HEK293 (cell line): Measurements from ENCODE around the gene BTBD17.

Experiments used
- CTCF ChIA-PET: fragments of 350-600 bp; formaldehyde crosslinking; extraction: SDS; loops from one replicate; lab custom pipeline; 2021; ENCODE audit warnings: antibody characterized with exemption; lab: Yijun Ruan, JAX
- POLR2A ChIA-PET: fragments of 300-600 bp; formaldehyde crosslinking; extraction: SDS; loops from one replicate; lab custom pipeline; 2020; ENCODE audit warnings: antibody characterized with exemption, inconsistent platforms; lab: Yijun Ruan, JAX
- H3K27ac ChIP-seq: fragments of 200-500 bp; sonication (Bioruptor generic); 2 replicates; pipeline ENCODE4 v1.5.1; 2014; ENCODE audit warnings: low read depth, low read length, control low read depth, inconsistent platforms; ENCODE audit errors: extremely low read depth
- H3K36me3 ChIP-seq, 2 experiments: fragments of 200-500 bp in 1 of 2; sonication (Bioruptor generic) in 1 of 2; 1 replicate in 1 of 2; 2 replicates in 1 of 2; pipeline ENCODE4 v1.5.1; 2014 to 2017; ENCODE audit warnings: inconsistent platforms in 2 of 2, low read length in 2 of 2; ENCODE audit not compliant: control insufficient read depth in 2 of 2, insufficient read depth in 1 of 2
- H3K4me1 ChIP-seq: fragments of 200-500 bp; sonication (Bioruptor generic); 2 replicates; pipeline ENCODE4 v1.5.1; 2014; ENCODE audit warnings: mild to moderate bottlenecking, low read length, inconsistent platforms; ENCODE audit not compliant: control insufficient read depth, insufficient read depth
- H3K4me3 ChIP-seq: 2 replicates; pipeline ENCODE4 v1.5.1; 2011; ENCODE audit warnings: low read depth, mild to moderate bottlenecking, control low read depth, low read length, moderate library complexity
- H3K9me3 ChIP-seq: fragments of 200-500 bp; sonication (Bioruptor generic); 2 replicates; pipeline ENCODE4 v1.5.1; 2014; ENCODE audit warnings: low read depth, low read length, inconsistent platforms; ENCODE audit not compliant: control insufficient read depth, insufficient read depth
- GLIS2 ChIP-seq: fragments of 450-650 bp; formaldehyde crosslinking; IDR thresholded peaks from 2 replicates; pipeline ENCODE4 v1.5.1; 2016; ENCODE audit warnings: missing biosample characterization, missing genetic modification characterization
- KLF1 ChIP-seq: fragments of 450-650 bp; formaldehyde crosslinking; IDR thresholded peaks from 2 replicates; pipeline ENCODE4 v1.5.1; 2016; ENCODE audit warnings: missing biosample characterization, missing genetic modification characterization
- KLF17 ChIP-seq: fragments of 450-650 bp; formaldehyde crosslinking; IDR thresholded peaks from 2 replicates; pipeline ENCODE4 v1.5.1; 2016; ENCODE audit warnings: missing biosample characterization, missing genetic modification characterization
- KLF7 ChIP-seq: fragments of 450-650 bp; formaldehyde crosslinking; IDR thresholded peaks from 2 replicates; pipeline ENCODE4 v1.5.1; 2016; ENCODE audit warnings: missing biosample characterization, missing genetic modification characterization, borderline replicate concordance
- OSR2 ChIP-seq: fragments of 450-650 bp; formaldehyde crosslinking; IDR thresholded peaks from 2 replicates; pipeline ENCODE4 v1.5.1; 2016; ENCODE audit warnings: missing biosample characterization, missing genetic modification characterization
- SALL2 ChIP-seq: fragments of 450-650 bp; formaldehyde crosslinking; IDR thresholded peaks from 2 replicates; pipeline ENCODE4 v1.5.0; 2017; ENCODE audit warnings: missing biosample characterization, mild to moderate bottlenecking, missing genetic modification characterization, borderline replicate concordance
- SP2 ChIP-seq: fragments of 450-650 bp; formaldehyde crosslinking; IDR thresholded peaks from 2 replicates; pipeline ENCODE4 v1.5.1; 2016; ENCODE audit warnings: missing biosample characterization, missing genetic modification characterization
- TRIM28 ChIP-seq: IDR thresholded peaks from 2 replicates; pipeline ENCODE4 v1.6.1; 2011; ENCODE audit warnings: low read length, control low read depth, borderline replicate concordance
- YY1 ChIP-seq: fragments of 450-650 bp; formaldehyde crosslinking; IDR thresholded peaks from 2 replicates; pipeline ENCODE4 v1.5.1; 2018; ENCODE audit warnings: missing biosample characterization, missing genetic modification characterization
- ZBTB8A ChIP-seq: fragments of 450-650 bp; formaldehyde crosslinking; IDR thresholded peaks from 2 replicates; pipeline ENCODE4 v1.5.1; 2016; ENCODE audit warnings: missing biosample characterization, missing genetic modification characterization
- ZEB2 ChIP-seq: fragments of 450-650 bp; formaldehyde crosslinking; IDR thresholded peaks from 2 replicates; pipeline ENCODE4 v1.5.1; 2016; ENCODE audit warnings: missing biosample characterization, missing genetic modification characterization
- ZIC2 ChIP-seq: fragments of 450-650 bp; formaldehyde crosslinking; IDR thresholded peaks from 2 replicates; pipeline ENCODE4 v1.5.1; 2016; ENCODE audit warnings: missing biosample characterization, missing genetic modification characterization
- ZNF10 ChIP-seq: fragments of 450-650 bp; formaldehyde crosslinking; IDR thresholded peaks from 2 replicates; pipeline ENCODE4 v1.5.1; 2017; ENCODE audit warnings: missing biosample characterization, missing genetic modification characterization
- ZNF133 ChIP-seq: fragments of 450-650 bp; formaldehyde crosslinking; IDR thresholded peaks from 2 replicates; pipeline ENCODE4 v1.5.1; 2016; ENCODE audit warnings: missing biosample characterization, missing genetic modification characterization
- ZNF155 ChIP-seq: fragments of 450-650 bp; formaldehyde crosslinking; IDR thresholded peaks from 2 replicates; pipeline ENCODE4 v1.5.1; 2016; ENCODE audit warnings: missing biosample characterization, missing genetic modification characterization
- ZNF175 ChIP-seq: fragments of 450-650 bp; formaldehyde crosslinking; IDR thresholded peaks from 2 replicates; pipeline ENCODE4 v1.5.1; 2016; ENCODE audit warnings: missing biosample characterization, missing genetic modification characterization
- ZNF211 ChIP-seq: fragments of 450-650 bp; formaldehyde crosslinking; IDR thresholded peaks from 2 replicates; pipeline ENCODE4 v1.5.1; 2016; ENCODE audit warnings: low read depth, missing biosample characterization, missing genetic modification characterization
- ZNF248 ChIP-seq: fragments of 450-650 bp; formaldehyde crosslinking; IDR thresholded peaks from 2 replicates; pipeline ENCODE4 v1.5.1; 2017; ENCODE audit warnings: missing biosample characterization, missing genetic modification characterization
- ZNF335 ChIP-seq: fragments of 450-650 bp; formaldehyde crosslinking; conservative IDR thresholded peaks from 2 replicates; pipeline ENCODE4 v1.5.1; 2016; ENCODE audit warnings: missing biosample characterization, missing genetic modification characterization
- ZNF354C ChIP-seq: fragments of 450-650 bp; formaldehyde crosslinking; IDR thresholded peaks from 2 replicates; pipeline ENCODE4 v1.5.1; 2016; ENCODE audit warnings: missing biosample characterization, missing genetic modification characterization, low read depth, borderline replicate concordance
- ZNF426 ChIP-seq: fragments of 450-650 bp; formaldehyde crosslinking; IDR thresholded peaks from 2 replicates; pipeline ENCODE4 v1.5.1; 2017; ENCODE audit warnings: missing biosample characterization, missing genetic modification characterization, mild to moderate bottlenecking, inconsistent platforms, moderate library complexity
- ZNF501 ChIP-seq: fragments of 450-650 bp; formaldehyde crosslinking; IDR thresholded peaks from 2 replicates; pipeline ENCODE4 v1.5.1; 2016; ENCODE audit warnings: missing biosample characterization, missing genetic modification characterization
- ZNF514 ChIP-seq: fragments of 450-650 bp; formaldehyde crosslinking; IDR thresholded peaks from 2 replicates; pipeline ENCODE4 v1.5.1; 2016; ENCODE audit warnings: missing biosample characterization, missing genetic modification characterization
- ZNF548 ChIP-seq: fragments of 450-650 bp; formaldehyde crosslinking; IDR thresholded peaks from 2 replicates; pipeline ENCODE4 v1.5.1; 2016; ENCODE audit warnings: missing biosample characterization, missing genetic modification characterization
- ZNF555 ChIP-seq: fragments of 450-650 bp; formaldehyde crosslinking; conservative IDR thresholded peaks from 2 replicates; pipeline ENCODE4 v1.5.1; 2017; ENCODE audit warnings: missing biosample characterization, mild to moderate bottlenecking, missing genetic modification characterization, inconsistent platforms
- ZNF623 ChIP-seq: fragments of 450-650 bp; formaldehyde crosslinking; IDR thresholded peaks from 2 replicates; pipeline ENCODE4 v1.5.1; 2016; ENCODE audit warnings: missing biosample characterization, missing genetic modification characterization
- ZNF645 ChIP-seq: fragments of 450-650 bp; formaldehyde crosslinking; IDR thresholded peaks from 2 replicates; pipeline ENCODE4; 2016; ENCODE audit warnings: missing biosample characterization, missing genetic modification characterization
- ZNF664 ChIP-seq: fragments of 450-650 bp; formaldehyde crosslinking; IDR thresholded peaks from 2 replicates; pipeline ENCODE4 v1.5.1; 2016; ENCODE audit warnings: missing biosample characterization, missing genetic modification characterization
- ZSCAN23 ChIP-seq: fragments of 450-650 bp; formaldehyde crosslinking; IDR thresholded peaks from 2 replicates; pipeline ENCODE4 v1.5.1; 2016; ENCODE audit warnings: missing biosample characterization, missing genetic modification characterization
- ZSCAN30 ChIP-seq: fragments of 450-650 bp; IDR thresholded peaks from 2 replicates; pipeline ENCODE4 v1.5.1; 2018; ENCODE audit warnings: missing biosample characterization, mild to moderate bottlenecking, missing genetic modification characterization, moderate library complexity
- TF ChIP-seq, protein P1 (sequence below): fragments of 450-650 bp; formaldehyde crosslinking; IDR thresholded peaks from 2 replicates; pipeline ENCODE4 v1.5.1; 2016; ENCODE audit warnings: missing biosample characterization, missing genetic modification characterization
- TF ChIP-seq, protein P2 (sequence below): fragments of 450-650 bp; formaldehyde crosslinking; IDR thresholded peaks from 2 replicates; pipeline ENCODE4 v1.5.1; 2016; ENCODE audit warnings: missing biosample characterization, missing genetic modification characterization

The BTBD17 gene

DNA sequence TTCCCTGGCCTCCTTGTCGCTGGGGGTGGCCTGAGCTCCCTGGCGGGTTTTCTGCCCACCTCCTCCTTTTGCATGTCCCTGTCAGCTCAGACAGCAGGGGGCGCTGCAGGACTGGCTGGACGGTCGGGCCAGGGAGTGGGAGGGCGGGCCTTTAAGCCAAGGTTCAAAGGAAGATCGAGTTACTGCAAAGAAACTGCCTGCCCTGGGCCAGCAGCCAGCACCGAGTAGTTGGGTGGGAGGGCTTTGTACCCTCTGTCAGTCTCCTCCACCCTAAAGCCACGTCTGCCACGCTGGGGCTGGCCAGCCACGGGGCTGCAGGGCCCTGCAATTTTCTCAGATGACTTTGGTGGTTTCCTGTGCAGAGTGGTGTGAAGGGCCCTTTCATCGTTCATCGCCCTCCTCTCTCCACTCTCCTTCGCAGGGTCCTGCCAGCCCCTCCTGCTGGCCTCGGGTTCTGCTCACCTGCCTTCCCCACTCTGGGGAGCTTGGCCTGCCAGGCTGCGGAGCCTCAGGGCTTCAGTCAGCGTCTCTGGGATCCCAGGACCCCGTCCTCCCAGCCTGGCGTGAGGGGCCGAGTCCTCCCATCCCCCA lies 17.9 kb upstream of the BTBD17 start (continued):
- no peak for TF ChIP-seq ZNF501
- peak; percentile 57 for TF ChIP-seq ZNF335 (tag by site-specific recombination)
- TF ChIP-seq ZNF514 (tag by site-specific recombination): no peak
- TF ChIP-seq ZNF664 (tag by site-specific recombination): no peak
- TF ChIP-seq KLF1 (tag by site-specific recombination): peak; percentile 56
- peak; percentile 35 for TF ChIP-seq SP2 (tag by site-specific recombination)
- TF ChIP-seq ZEB2 (tag by site-specific recombination): 0 out of 2 replicates have a peak, but pooled peaks have one; percentile 29
- no peak for TF ChIP-seq ZNF248
- TF ChIP-seq KLF17: peak; percentile 55; the same call in 1 of the 2 replicates
- TF ChIP-seq ZNF10 (tag by site-specific recombination): no peak
- TF ChIP-seq YY1 (tag by site-specific recombination): no peak
- no peak for TF ChIP-seq ZNF133
- no peak for TF ChIP-seq ZSCAN23 (tag by site-specific recombination)
- TF ChIP-seq ZNF555 (tag by site-specific recombination): no peak
- TF ChIP-seq TRIM28: no peak
- TF ChIP-seq GLIS2 (tag by site-specific recombination): peak; percentile 58; the same call in 1 of the 2 replicates

DNA sequence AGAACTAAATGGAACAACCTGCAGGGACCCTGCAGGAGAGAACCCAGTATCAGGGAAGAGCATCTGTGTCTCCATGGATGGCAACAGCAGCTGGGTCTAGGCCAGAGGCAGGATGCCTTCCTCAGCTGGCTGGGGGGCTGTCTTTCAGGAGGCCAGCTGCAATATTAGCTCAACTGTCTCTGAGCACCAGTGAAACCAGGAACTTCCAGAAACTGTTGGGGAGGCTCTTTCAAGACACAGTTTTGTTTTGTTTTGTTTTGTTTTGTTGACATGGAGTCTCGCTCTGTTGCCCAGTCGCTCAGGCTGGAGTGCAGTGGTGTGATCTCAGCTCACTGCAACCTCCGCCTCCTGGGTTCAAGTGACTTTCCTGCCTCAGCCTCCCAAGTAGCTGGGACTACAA lies 13.2 kb upstream of the BTBD17 start:
- H3K4me3 ChIP-seq: no peak overlapping the region
- no peaks in the 10 kb centered on the region for H3K9me3 ChIP-seq
- peaks cover 4% of the 10 kb centered on the region for H3K4me1 ChIP-seq
- no peaks in the 10 kb centered on the region for H3K36me3 ChIP-seq
- no peak overlapping the region for H3K27ac ChIP-seq
- ChIA-PET POLR2A (no interaction called here), CTCF (interaction anchor here (0.8 to 15.0 kb wide), 2 partner anchors 10 to 81 kb away, joined by 3 to 453 read pairs; no protein-coding TSS in a partner anchor)
- TF ChIP-seq SALL2 (tag by site-specific recombination) (no peak), KLF7 (tag by site-specific recombination) (no peak), ZNF426 (tag by site-specific recombination) (no peak), ZNF175 (tag by site-specific recombination) (no peak), ZNF548 (tag by site-specific recombination) (no peak), ZNF354C (tag by site-specific recombination) (no peak), OSR2 (tag by site-specific recombination) (no peak), ZNF211 (no peak), ZSCAN30 (tag by site-specific recombination) (no peak), ZNF645 (tag by site-specific recombination) (no peak), GLIS2 (tag by site-specific recombination) (no peak), ZIC2 (tag by site-specific recombination) (no peak), ZNF555 (tag by site-specific recombination) (no peak), ZBTB8A (tag by site-specific recombination) (no peak), ZNF155 (tag by site-specific recombination) (no peak), ZNF664 (tag by site-specific recombination) (no peak), ZNF623 (tag by site-specific recombination) (no peak)
- TF ChIP-seq, protein P1, sequence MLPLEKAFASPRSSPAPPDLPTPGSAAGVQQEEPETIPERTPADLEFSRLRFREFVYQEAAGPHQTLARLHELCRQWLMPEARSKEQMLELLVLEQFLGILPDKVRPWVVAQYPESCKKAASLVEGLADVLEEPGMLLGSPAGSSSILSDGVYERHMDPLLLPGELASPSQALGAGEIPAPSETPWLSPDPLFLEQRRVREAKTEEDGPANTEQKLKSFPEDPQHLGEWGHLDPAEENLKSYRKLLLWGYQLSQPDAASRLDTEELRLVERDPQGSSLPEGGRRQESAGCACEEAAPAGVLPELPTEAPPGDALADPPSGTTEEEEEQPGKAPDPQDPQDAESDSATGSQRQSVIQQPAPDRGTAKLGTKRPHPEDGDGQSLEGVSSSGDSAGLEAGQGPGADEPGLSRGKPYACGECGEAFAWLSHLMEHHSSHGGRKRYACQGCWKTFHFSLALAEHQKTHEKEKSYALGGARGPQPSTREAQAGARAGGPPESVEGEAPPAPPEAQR (tag by site-specific recombination): no peak
- TF ChIP-seq, protein P2, sequence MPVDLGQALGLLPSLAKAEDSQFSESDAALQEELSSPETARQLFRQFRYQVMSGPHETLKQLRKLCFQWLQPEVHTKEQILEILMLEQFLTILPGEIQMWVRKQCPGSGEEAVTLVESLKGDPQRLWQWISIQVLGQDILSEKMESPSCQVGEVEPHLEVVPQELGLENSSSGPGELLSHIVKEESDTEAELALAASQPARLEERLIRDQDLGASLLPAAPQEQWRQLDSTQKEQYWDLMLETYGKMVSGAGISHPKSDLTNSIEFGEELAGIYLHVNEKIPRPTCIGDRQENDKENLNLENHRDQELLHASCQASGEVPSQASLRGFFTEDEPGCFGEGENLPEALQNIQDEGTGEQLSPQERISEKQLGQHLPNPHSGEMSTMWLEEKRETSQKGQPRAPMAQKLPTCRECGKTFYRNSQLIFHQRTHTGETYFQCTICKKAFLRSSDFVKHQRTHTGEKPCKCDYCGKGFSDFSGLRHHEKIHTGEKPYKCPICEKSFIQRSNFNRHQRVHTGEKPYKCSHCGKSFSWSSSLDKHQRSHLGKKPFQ (tag by site-specific recombination): no peak
